HepG2 (cell line): ENCODE data around the gene RPL11. TPM values are rescaled to one million over a fixed set of nuclear protein-coding genes. Genes with fewer than 3 reads are reported as not detected.

Experiments used
- ATAC-seq: fragments of 200-7000 bp; cut with Tn5 transposase; 3 replicates; pipeline ENCODE4 v1.9.1; 2020; ENCODE audit warnings: mild to moderate bottlenecking, moderate library complexity
- BruUV-seq: library from RNA; stranded (reverse); fragments of 400-500 nt; replicated peaks from 2 replicates; lab custom pipeline; 2021; lab: Mats Ljungman, UMichigan
- CTCF ChIA-PET: fragments of 300-600 bp; formaldehyde crosslinking; extraction: SDS; loops from one replicate; lab custom pipeline; 2021; ENCODE audit warnings: low total read pairs, inconsistent platforms, low intra/inter-chr PET ratio; lab: Yijun Ruan, JAX
- POLR2A ChIA-PET: fragments of 350-600 bp; sonication (Branson Sonifier 250); formaldehyde crosslinking; loops from one replicate; lab custom pipeline; 2020; ENCODE audit warnings: antibody characterized with exemption, inconsistent platforms; lab: Yijun Ruan, JAX
- DNase-seq: peaks from one replicate; pipeline ENCODE4 v3.0.0-alpha.2; 2015; ENCODE audit warnings: low spot score
- FAIRE-seq: peaks from 3 replicates; lab custom pipeline; 2011; peaks lifted over from hg19 to GRCh38; lab: Jason Lieb, UNC
- H2AFZ ChIP-seq: one replicate; pipeline ENCODE4 v1.6.1; 2011; ENCODE audit warnings: low read length, inconsistent platforms
- H3K27ac ChIP-seq: fragments of 300-600 bp; 3 replicates; pipeline ENCODE4 v1.8.0; 2011; ENCODE audit warnings: mixed run types, mild to moderate bottlenecking, mixed read lengths, low read length, inconsistent platforms; ENCODE audit not compliant: insufficient read depth; ENCODE audit errors: extremely low read length
- H3K27me3 ChIP-seq, 2 experiments: fragments of 200-600 bp in 1 of 2; 2 replicates in 1 of 2; 3 replicates in 1 of 2; pipeline versions ENCODE4 v1.6.0 to v1.8.0; 2011; ENCODE audit warnings: low read length in 2 of 2, mild to moderate bottlenecking in 2 of 2, moderate library complexity in 2 of 2, inconsistent platforms in 1 of 2; ENCODE audit not compliant: insufficient read depth in 2 of 2, control insufficient read depth in 1 of 2
- H3K36me3 ChIP-seq, 2 experiments: fragments of 200-600 bp in 1 of 2; replicated peaks in 1 of 2; 2 replicates in 1 of 2; 3 replicates in 1 of 2; pipeline versions ENCODE4 v1.5.1 to v1.8.0; 2011; ENCODE audit warnings: low read length in 2 of 2, inconsistent platforms in 1 of 2; ENCODE audit not compliant: insufficient read depth in 2 of 2, control insufficient read depth in 1 of 2
- H3K4me1 ChIP-seq: 2 replicates; pipeline ENCODE4 v1.5.1; 2012; ENCODE audit warnings: low read length, inconsistent platforms; ENCODE audit not compliant: insufficient read depth
- H3K4me2 ChIP-seq: 2 replicates; pipeline ENCODE4 v1.6.0; 2011; ENCODE audit warnings: low read depth, low read length, inconsistent platforms
- H3K4me3 ChIP-seq, 3 experiments: fragments of 200-600 bp in 1 of 3; sonication (generic), shearing (Covaris generic) in 1 of 3; replicated peaks in 1 of 3; 2 replicates each; pipeline ENCODE4 v1.5.1; 2011 to 2016; ENCODE audit warnings: low read length in 3 of 3, inconsistent platforms in 2 of 3, low read depth in 2 of 3, mild to moderate bottlenecking in 2 of 3, control low read depth in 1 of 3, mixed read lengths in 1 of 3; ENCODE audit not compliant: insufficient read depth in 1 of 3
- H3K79me2 ChIP-seq: one replicate; pipeline ENCODE4 v1.6.1; 2011; ENCODE audit warnings: low read length, inconsistent platforms; ENCODE audit not compliant: insufficient read depth
- H3K9ac ChIP-seq: 2 replicates; pipeline ENCODE4 v1.6.0; 2011; ENCODE audit warnings: mild to moderate bottlenecking, low read depth, low read length, inconsistent platforms; ENCODE audit not compliant: insufficient read depth
- H3K9me3 ChIP-seq: 2 replicates; pipeline ENCODE4 v1.5.1; 2012; ENCODE audit warnings: mild to moderate bottlenecking, low read length
- H4K20me1 ChIP-seq: 2 replicates; pipeline ENCODE4 v1.6.0; 2011; ENCODE audit warnings: inconsistent platforms, mild to moderate bottlenecking, low read length, moderate library complexity; ENCODE audit not compliant: insufficient read depth
- CC2D1A ChIP-seq: sonication (generic); formaldehyde crosslinking; IDR thresholded peaks from 2 replicates; pipeline ENCODE4 v1.8.1; 2023; ENCODE audit warnings: mild to moderate bottlenecking, missing genetic modification reagents
- ISX ChIP-seq: sonication (generic); formaldehyde crosslinking; conservative IDR thresholded peaks from 2 replicates; pipeline ENCODE4 v1.5.0; 2020; ENCODE audit warnings: missing genetic modification reagents
- MTA1 ChIP-seq: sonication (generic); formaldehyde crosslinking; IDR thresholded peaks from 2 replicates; pipeline ENCODE4 v1.4.0; 2020; ENCODE audit warnings: missing genetic modification reagents, mild to moderate bottlenecking, borderline replicate concordance
- PHF21A ChIP-seq: sonication (generic); formaldehyde crosslinking; IDR thresholded peaks from 2 replicates; pipeline ENCODE4 v1.5.0; 2020; ENCODE audit warnings: mild to moderate bottlenecking, missing genetic modification reagents
- REPIN1 ChIP-seq: sonication (generic); formaldehyde crosslinking; IDR thresholded peaks from 2 replicates; pipeline ENCODE4 v1.8.0; 2022; ENCODE audit warnings: missing genetic modification reagents, low read depth, mild to moderate bottlenecking, borderline replicate concordance
- SSRP1 ChIP-seq: IDR thresholded peaks from 2 replicates; pipeline ENCODE4 v1.6.1; 2016; ENCODE audit warnings: control low read depth
- TOPORS ChIP-seq: sonication (generic); formaldehyde crosslinking; IDR thresholded peaks from 2 replicates; pipeline ENCODE4 v1.8.0; 2023; ENCODE audit warnings: mild to moderate bottlenecking, missing genetic modification reagents
- ZFP1 ChIP-seq: IDR thresholded peaks from 2 replicates; pipeline ENCODE4 v1.6.1; 2016
- ZMYM3 ChIP-seq: sonication (generic); formaldehyde crosslinking; IDR thresholded peaks from 2 replicates; pipeline ENCODE4 v1.5.1; 2020; ENCODE audit warnings: mild to moderate bottlenecking, missing genetic modification reagents
- ZNF143 ChIP-seq: sonication (generic); formaldehyde crosslinking; IDR thresholded peaks from 2 replicates; pipeline ENCODE4 v1.4.0; 2020; ENCODE audit warnings: missing genetic modification reagents
- ZNF790 ChIP-seq: sonication (generic); formaldehyde crosslinking; IDR thresholded peaks from 2 replicates; pipeline ENCODE4 v1.8.0; 2022; ENCODE audit warnings: missing genetic modification reagents, mild to moderate bottlenecking, borderline replicate concordance
- ZNF883 ChIP-seq: sonication (generic); formaldehyde crosslinking; IDR thresholded peaks from 2 replicates; pipeline ENCODE4 v1.5.1; 2020; ENCODE audit warnings: mild to moderate bottlenecking, missing genetic modification reagents; ENCODE audit errors: not compliant biosample characterization
- WGBS: methylation state at CpG from one replicate; pipeline ENCODE4 v1.1.6; 2017; ENCODE audit warnings: low lambda C conversion rate; 5-methylcytosine and 5-hydroxymethylcytosine counted together
- in situ Hi-C: cut with HindIII; loops from 2 replicates; pipeline ENCODE4 v1.10.0; 2017; ENCODE audit warnings: low pct_unique_long_range_greater_than_20kb; ENCODE audit not compliant: extremely low pct_ligation_motif_present
- intact Hi-C: fragments of 100-400 bp; cut with micrococcal nuclease; formaldehyde crosslinking; loops from one replicate; pipeline ENCODE4 v1.10.0; 2022; ENCODE audit not compliant: unreplicated experiment
- polyA plus RNA-seq, 8 experiments: library from polyadenylated mRNA; depleted of rRNA in 3 of 8; stranded (reverse) in 7 of 8; unstranded in 1 of 8; fragments of >200 nt; fragmentation: Illumina TruSeq in 4 of 8; extraction: Trizol in 4 of 8; gene quantifications; 2 replicates each; pipeline versions ENCODE4 v1.2.1 to v1.2.3, GENCODE V29; 2011 to 2016; ENCODE audit warnings: low read depth in 4 of 8, missing spikeins in 1 of 8, mixed read lengths in 1 of 8; ENCODE audit not compliant: insufficient read depth in 1 of 8
- total RNA-seq, 5 experiments: library from RNA; depleted of rRNA; stranded (reverse); fragments of >200 nt; fragmentation: Illumina TruSeq; extraction: Trizol; gene quantifications; 2 replicates each; pipeline ENCODE4 v1.2.3, GENCODE V29; 2016; ENCODE audit warnings: low read depth in 1 of 5
- TF ChIP-seq, protein P1 (sequence below): sonication (generic); formaldehyde crosslinking; IDR thresholded peaks from 2 replicates; pipeline ENCODE4 v1.4.0; 2020; ENCODE audit warnings: missing genetic modification reagents, borderline replicate concordance
- TF ChIP-seq, protein P2 (sequence below): sonication (generic); formaldehyde crosslinking; IDR thresholded peaks from 2 replicates; pipeline ENCODE4 v1.4.0; 2020; ENCODE audit warnings: missing genetic modification reagents
- TF ChIP-seq, protein P3 (sequence below): sonication (generic); formaldehyde crosslinking; conservative IDR thresholded peaks from 2 replicates; pipeline ENCODE4 v1.4.0; 2020; ENCODE audit warnings: mild to moderate bottlenecking, missing genetic modification reagents, moderate library complexity
- TF ChIP-seq, protein P4 (sequence below): sonication (generic); formaldehyde crosslinking; IDR thresholded peaks from 2 replicates; pipeline ENCODE4 v1.5.0; 2020; ENCODE audit warnings: missing genetic modification reagents, mild to moderate bottlenecking, borderline replicate concordance

RPL11 gene
- total and polyA plus RNA-seq, 2 of the 13 experiments (the other 11 are each of a cell fraction or from before 2014, with no cell fraction given) = 1,682 to 2,010 TPM

DNA sequence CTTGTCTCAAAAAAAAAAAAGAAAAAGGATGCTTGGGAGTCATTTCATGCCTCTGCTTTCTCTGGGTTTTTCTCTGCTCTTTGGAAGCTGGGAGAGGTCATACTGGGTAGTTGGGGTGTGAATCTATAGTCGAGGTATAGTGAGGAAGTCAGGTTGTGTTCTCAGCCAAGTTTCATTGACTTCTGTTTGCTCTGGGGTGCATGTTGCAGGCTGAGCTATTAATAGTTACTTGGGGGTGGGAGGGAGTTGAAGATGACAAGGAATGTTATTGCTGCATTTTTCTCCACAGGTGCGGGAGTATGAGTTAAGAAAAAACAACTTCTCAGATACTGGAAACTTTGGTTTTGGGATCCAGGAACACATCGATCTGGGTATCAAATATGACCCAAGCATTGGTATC lies 2.8 kb downstream of the RPL11 start:
- CTCF ChIA-PET = no interaction called here
- peaks cover 58% of the 10 kb centered on the region for H3K4me1 ChIP-seq
- in situ Hi-C loops = loop anchor here (5.0 kb wide), 1 partner anchor 53 kb away; no protein-coding TSS in a partner anchor
- no peak for TF ChIP-seq REPIN1 (CRISPR knock-in tag)
- TF ChIP-seq ZNF790 (CRISPR knock-in tag) = no peak
- no peak for TF ChIP-seq ZNF883 (CRISPR knock-in tag)
- TF ChIP-seq, protein P1, sequence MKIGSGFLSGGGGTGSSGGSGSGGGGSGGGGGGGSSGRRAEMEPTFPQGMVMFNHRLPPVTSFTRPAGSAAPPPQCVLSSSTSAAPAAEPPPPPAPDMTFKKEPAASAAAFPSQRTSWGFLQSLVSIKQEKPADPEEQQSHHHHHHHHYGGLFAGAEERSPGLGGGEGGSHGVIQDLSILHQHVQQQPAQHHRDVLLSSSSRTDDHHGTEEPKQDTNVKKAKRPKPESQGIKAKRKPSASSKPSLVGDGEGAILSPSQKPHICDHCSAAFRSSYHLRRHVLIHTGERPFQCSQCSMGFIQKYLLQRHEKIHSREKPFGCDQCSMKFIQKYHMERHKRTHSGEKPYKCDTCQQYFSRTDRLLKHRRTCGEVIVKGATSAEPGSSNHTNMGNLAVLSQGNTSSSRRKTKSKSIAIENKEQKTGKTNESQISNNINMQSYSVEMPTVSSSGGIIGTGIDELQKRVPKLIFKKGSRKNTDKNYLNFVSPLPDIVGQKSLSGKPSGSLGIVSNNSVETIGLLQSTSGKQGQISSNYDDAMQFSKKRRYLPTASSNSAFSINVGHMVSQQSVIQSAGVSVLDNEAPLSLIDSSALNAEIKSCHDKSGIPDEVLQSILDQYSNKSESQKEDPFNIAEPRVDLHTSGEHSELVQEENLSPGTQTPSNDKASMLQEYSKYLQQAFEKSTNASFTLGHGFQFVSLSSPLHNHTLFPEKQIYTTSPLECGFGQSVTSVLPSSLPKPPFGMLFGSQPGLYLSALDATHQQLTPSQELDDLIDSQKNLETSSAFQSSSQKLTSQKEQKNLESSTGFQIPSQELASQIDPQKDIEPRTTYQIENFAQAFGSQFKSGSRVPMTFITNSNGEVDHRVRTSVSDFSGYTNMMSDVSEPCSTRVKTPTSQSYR (CRISPR knock-in tag) = no peak
- no peak for TF ChIP-seq ZMYM3 (CRISPR knock-in tag)
- TF ChIP-seq TOPORS = no peak
- no peak for TF ChIP-seq PHF21A (CRISPR knock-in tag)
- no peak for TF ChIP-seq ZFP1 (CRISPR knock-in tag)
- TF ChIP-seq CC2D1A (CRISPR knock-in tag) = no peak
- TF ChIP-seq, protein P2, sequence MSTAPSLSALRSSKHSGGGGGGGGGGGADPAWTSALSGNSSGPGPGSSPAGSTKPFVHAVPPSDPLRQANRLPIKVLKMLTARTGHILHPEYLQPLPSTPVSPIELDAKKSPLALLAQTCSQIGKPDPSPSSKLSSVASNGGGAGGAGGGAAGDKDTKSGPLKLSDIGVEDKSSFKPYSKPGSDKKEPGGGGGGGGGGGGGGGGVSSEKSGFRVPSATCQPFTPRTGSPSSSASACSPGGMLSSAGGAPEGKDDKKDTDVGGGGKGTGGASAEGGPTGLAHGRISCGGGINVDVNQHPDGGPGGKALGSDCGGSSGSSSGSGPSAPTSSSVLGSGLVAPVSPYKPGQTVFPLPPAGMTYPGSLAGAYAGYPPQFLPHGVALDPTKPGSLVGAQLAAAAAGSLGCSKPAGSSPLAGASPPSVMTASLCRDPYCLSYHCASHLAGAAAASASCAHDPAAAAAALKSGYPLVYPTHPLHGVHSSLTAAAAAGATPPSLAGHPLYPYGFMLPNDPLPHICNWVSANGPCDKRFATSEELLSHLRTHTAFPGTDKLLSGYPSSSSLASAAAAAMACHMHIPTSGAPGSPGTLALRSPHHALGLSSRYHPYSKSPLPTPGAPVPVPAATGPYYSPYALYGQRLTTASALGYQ (CRISPR knock-in tag) = no peak
- TF ChIP-seq MTA1 (CRISPR knock-in tag) = no peak
- TF ChIP-seq, protein P3, sequence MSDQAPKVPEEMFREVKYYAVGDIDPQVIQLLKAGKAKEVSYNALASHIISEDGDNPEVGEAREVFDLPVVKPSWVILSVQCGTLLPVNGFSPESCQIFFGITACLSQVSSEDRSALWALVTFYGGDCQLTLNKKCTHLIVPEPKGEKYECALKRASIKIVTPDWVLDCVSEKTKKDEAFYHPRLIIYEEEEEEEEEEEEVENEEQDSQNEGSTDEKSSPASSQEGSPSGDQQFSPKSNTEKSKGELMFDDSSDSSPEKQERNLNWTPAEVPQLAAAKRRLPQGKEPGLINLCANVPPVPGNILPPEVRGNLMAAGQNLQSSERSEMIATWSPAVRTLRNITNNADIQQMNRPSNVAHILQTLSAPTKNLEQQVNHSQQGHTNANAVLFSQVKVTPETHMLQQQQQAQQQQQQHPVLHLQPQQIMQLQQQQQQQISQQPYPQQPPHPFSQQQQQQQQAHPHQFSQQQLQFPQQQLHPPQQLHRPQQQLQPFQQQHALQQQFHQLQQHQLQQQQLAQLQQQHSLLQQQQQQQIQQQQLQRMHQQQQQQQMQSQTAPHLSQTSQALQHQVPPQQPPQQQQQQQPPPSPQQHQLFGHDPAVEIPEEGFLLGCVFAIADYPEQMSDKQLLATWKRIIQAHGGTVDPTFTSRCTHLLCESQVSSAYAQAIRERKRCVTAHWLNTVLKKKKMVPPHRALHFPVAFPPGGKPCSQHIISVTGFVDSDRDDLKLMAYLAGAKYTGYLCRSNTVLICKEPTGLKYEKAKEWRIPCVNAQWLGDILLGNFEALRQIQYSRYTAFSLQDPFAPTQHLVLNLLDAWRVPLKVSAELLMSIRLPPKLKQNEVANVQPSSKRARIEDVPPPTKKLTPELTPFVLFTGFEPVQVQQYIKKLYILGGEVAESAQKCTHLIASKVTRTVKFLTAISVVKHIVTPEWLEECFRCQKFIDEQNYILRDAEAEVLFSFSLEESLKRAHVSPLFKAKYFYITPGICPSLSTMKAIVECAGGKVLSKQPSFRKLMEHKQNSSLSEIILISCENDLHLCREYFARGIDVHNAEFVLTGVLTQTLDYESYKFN (CRISPR knock-in tag) = no peak
- TF ChIP-seq, protein P4, sequence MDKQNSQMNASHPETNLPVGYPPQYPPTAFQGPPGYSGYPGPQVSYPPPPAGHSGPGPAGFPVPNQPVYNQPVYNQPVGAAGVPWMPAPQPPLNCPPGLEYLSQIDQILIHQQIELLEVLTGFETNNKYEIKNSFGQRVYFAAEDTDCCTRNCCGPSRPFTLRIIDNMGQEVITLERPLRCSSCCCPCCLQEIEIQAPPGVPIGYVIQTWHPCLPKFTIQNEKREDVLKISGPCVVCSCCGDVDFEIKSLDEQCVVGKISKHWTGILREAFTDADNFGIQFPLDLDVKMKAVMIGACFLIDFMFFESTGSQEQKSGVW (CRISPR knock-in tag) = no peak
- no peak for TF ChIP-seq SSRP1 (CRISPR knock-in tag)
- TF ChIP-seq ISX = no peak
- no peak for TF ChIP-seq ZNF143

More for the DNA sequence above, 2.8 kb downstream of the RPL11 start:
- POLR2A ChIA-PET = interaction anchor here (0.8 kb wide), 1 partner anchor 13 kb away, joined by 3 read pairs; no protein-coding TSS in a partner anchor
- Histone ChIP-seq H3K4me2 (peak overlapping the region; percentile 89), H3K27ac (no peak overlapping the region), H3K9me3 (no peaks in the 10 kb centered on the region), H2AFZ (no peak overlapping the region), H3K36me3 (peaks cover 25 to 64% of the 10 kb centered on the region in 2 experiments), H3K9ac (peak overlapping the region; percentile 38; the same call in 1 of the 2 replicates), H3K79me2 (peaks cover 69% of the 10 kb centered on the region), H3K27me3 (no peaks in the 10 kb centered on the region; a peak in 1 of 5 replicates), H3K4me3 (peak overlapping the region in 1 of 3 experiments; percentile 96; a peak in 1 of 6 replicates), H4K20me1 (peaks cover 70% of the 10 kb centered on the region)
- WGBS = 78% methylated on average over 3 of the region's 3 CpGs
- no peak for DNase-seq
- ATAC-seq = no peak
- intact Hi-C loops = loop anchor here (5.0 kb wide), 1 partner anchor 58 kb away; no protein-coding TSS in a partner anchor
- BruUV-seq = no TSS peak
- no peak for FAIRE-seq
